GM15510 (cell line): Measurements from ENCODE around the gene PLK2.

Experiments used
- POLR2A ChIP-seq: IDR thresholded peaks from 3 replicates; pipeline ENCODE4 v1.6.1; 2011; ENCODE audit warnings: borderline replicate concordance; ENCODE audit not compliant: insufficient read length; ENCODE audit errors: extremely low read depth

The PLK2 gene

DNA sequence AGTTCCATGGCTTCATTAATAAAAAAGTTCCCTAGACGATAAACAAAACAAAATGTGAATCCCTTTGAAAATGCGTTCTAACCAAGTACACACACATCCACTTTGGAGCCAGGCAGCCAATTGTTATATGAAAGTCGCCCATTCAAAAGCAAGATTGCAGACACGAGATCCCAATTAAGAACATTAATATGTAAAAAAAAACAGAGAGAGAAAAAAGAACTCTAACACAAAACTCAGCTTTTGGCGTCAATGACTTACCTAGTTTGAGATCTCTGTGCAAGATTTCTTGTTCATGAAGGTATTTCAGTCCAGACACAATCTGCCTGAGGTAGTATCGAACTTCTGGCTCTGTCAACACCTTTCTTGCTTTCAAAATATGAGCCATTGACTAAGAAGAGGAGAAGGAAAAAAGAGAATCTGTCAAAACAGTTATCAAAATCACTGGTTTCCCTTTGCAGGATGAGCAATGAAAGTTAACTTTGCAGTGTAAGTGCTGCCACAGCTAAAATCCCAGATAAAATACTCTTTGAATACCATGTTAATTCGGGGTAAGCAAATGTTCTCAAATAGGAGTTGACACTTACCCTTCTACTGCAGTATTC is 1.6 kb downstream of the PLK2 start:
- no peak for TF ChIP-seq POLR2A

DNA sequence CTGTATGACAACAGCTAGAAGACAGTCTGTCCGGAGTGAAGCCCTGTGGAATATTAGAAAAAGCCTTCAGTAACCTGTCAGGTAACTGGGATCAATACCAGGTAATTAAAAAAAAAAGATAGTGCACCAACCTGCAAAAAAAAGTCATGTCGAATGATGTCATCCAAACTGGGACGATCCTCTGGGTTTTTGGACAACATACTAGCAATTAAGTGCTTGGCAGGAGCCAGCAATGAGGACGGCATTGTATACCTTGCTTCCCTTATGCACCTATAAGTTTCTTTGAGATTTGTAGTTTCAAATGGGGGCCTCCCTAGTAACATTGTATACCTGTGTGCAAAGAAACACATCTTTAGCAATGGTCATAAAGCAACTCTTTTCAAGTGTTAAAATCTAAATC is 2.8 kb downstream of the PLK2 start:
- no peak for TF ChIP-seq POLR2A

DNA sequence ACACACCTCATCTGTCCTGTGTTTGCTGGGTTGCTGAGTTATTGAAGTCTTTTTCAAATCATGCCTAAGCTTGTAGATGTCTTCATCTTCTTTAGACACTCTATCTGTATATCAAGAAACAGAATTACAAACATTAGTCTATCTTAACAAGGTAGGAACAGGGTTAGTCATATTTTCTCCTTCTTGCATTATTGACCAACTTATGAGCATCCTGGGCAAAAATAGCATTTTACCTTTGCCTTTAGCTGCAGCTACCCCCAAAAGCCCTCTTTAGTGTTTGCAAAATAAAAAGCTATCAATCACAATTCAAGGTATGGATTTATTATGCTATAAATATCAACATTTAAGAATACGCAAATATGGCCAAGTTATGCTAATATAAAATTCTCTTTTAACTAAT is 3.4 kb downstream of the PLK2 start:
- no peak for TF ChIP-seq POLR2A

DNA sequence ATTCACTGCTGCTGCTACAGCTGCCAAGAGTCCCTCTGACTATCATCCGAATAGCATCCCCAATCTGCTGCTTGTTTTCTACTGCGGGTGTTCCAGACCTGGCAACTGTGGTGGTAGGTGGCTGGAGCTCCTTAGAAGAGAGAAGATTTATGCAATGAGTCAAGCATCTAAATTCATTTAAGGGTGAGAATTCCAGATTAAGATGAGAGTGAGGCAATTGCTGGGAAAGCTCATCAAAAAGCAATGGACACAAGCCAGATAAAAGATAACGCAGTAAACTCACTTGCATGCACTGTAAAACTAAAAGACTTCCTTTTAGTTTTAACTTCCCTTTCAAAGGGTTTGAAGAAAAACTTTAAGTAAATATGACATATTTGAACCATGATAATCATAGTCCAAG is 3.9 kb downstream of the PLK2 start:
- TF ChIP-seq POLR2A, result no peak

DNA sequence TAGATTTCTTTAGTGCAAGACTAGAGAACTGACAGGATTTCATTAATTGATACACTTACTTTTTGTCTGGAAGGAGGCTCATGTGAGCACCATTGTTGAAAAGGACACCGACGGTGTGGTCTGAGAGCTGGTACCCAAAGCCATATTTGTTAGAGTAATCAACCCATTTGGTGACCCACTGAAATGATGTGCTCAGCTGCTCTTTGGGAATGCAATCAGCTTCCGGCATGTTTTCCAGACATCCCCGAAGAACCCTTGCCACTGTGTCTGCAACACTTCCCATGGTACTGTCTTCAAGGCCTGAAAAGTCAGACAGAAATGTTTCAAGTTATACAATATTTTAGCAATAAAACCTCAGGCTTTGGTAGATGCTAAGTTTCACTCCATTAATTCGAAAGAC is 4.4 kb downstream of the PLK2 start:
- no peak for TF ChIP-seq POLR2A

DNA sequence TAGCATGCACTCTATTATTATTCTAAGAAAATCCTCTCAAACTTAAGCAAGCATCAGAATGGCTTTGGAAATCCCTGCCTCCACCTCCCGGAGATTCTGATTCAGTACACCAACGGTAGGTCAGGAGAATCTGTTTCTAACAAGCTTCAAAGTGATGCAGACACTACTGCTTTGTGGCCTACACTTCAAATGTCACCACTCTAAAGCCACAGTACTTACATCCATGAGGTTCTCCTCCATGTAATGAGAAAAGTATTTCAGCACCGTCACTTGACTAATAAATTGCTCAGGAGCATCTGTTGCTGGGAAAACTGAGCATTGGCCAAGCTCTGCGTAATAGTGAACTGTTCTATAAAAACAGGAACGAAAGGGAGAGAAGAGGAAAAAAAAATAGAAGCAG is 4.8 kb downstream of the PLK2 start:
- TF ChIP-seq POLR2A, result no peak

DNA sequence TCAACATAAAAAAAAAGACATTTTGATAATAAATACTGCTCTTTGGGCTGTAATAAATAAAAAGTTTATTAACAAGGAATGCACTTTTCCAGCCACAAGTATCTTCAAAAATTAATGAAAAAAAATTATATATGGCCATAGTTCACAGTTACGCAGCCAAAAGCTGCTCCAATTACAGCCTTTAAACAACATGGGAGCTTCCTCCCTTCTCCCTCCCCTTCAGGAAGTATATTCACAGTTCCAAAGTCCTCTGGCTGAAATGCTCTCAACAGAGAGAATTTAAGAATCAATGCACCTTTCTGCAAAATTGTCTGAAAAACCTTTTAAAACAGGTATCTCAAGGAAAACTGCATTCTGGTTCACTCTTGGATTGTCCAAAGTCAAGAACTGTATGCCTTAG is 5.9 kb downstream of the PLK2 start:
- no peak for TF ChIP-seq POLR2A

DNA sequence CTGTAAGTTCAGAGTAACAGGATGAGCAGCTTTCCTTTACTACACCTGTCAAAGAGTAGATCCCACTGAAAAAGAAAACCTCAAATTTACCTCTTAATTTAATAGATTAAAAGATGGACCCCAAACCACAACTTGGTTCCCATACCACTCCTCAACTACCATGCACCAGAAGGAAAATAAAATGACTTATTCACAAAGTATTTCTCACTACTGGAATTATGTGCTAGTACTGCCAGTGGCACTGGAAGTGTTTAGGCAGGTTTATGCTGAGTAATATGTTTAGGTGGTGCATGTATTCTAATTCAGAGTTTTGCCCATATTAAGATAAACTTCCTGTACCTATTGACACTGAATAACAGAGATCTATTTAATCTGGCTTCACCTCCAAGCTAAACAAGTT is 6.6 kb downstream of the PLK2 start:
- TF ChIP-seq POLR2A, result no peak

DNA sequence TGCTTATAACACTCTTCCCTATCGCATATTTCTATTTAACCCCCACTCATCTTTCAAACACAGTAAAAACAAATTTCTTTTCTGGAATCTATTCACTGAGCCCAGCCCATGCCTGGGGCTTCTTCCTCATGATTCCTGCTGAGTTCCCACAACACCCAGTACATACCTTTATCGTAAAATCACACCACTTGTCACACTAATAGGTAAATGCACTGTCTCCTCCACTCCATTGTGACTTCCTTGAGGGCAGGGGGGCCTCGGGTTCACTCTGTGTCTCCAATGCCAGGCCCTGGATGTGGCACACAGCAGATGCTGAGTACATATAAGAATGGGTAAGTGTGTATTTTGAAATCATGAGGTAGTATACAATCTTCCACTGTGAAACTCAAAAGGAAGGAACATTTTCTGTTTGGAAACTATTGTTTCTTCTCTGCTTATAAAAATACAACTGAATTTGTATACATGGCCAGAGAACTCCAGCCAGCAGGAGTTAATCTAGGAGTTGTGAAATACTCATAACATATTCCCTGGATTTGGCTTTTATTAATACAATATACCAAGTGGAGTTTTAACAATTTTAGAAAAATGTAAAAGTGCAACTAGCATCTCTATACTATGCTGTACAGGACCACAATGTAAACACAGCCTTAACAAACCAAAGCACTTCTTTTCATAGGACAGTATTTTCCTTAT is 7.2 kb downstream of the PLK2 start:
- no peak for TF ChIP-seq POLR2A

DNA sequence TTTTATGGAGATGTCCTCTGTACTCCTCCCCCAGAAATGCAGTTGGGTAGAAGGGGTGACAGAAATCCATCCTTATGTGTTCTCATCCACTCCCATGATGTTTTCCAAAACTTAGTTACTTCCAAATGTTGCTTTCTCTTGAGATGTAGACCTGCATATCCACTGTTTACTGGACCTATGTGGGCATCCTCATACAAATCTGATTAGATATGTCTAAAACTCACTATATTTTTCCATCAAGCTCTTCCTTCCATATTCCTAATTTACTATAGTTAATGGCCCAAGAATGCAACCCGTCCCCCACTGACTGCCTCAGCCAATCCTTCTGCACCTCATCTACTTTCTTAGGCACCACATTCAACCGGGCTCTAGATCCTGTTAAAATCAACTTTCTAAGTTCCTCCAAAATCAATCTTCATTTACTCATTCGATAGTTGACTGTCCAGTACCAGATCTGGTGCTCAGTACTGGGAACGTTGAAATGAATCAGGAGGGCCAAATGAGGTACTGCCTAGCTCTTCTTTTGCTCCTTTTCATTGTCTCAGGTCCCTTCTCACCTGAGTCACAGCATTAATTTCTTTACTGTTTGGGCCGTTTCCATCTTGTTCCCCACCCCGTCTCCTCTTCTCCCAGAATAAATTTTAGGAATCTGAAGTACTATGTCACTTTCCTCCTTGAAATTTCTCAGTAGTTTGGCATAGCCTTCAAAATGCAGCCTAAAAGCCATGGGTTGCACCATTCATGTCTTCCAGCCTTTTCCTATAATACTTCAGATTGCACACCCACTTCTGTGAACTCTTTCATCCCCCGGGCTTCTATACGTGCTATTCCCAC is 7.9 kb downstream of the PLK2 start:
- no peak for TF ChIP-seq POLR2A

DNA sequence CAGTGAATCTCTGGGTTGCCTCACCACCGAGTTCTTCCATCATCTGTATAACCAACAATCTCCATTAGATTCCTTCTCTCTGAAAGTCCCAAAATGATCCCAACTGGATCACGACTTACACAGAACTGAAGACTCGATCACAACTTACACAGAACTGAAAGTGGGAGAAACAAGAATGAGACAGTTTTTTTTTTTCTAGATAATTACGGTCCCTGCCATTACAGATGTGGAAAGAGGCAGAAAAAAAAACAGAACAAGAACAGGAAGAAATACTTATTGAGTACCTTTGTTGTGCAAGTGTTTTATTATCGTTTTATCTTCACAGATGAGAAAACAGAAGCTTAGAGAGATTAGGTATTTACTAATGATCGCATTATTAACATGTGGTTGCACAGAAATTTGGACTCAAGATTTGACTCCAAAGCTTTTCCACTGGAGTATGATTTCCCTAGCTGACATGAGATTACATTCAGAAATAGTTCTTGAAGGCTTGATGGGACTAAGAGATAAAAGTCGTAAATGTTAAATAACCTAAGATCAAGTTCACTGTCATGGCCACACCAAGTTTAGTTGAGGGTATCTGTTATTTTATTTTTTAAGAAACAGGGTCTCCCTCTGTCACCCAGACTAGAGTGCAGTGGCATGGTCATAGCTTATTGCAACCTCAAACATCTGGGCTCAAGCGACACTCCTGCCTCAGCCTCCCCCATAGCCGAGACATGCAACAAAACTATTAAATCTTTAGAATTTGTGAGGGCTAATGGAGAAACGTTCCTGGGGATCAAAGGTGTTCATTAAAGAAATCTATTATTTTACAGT is 8.9 kb downstream of the PLK2 start:
- no peak for TF ChIP-seq POLR2A

DNA sequence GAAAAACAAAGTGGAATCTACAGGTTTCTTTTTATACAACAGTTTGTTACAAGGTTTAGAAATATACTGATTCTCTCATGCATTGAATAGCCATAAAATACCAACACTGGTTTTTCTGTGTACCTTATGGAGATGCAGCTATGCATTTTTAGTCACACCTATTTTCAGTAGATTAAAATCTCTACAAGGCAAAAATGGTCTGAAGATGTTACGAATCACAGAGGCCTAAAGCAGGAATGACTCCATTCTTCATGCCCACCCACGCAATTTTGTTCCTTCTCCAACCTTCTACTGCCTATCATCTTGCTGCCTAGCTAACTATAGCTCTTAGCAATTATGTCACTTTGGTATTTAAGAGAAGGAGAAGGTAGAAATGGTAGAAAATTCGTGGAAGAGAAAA is 9.9 kb downstream of the PLK2 start:
- TF ChIP-seq POLR2A, result no peak

DNA sequence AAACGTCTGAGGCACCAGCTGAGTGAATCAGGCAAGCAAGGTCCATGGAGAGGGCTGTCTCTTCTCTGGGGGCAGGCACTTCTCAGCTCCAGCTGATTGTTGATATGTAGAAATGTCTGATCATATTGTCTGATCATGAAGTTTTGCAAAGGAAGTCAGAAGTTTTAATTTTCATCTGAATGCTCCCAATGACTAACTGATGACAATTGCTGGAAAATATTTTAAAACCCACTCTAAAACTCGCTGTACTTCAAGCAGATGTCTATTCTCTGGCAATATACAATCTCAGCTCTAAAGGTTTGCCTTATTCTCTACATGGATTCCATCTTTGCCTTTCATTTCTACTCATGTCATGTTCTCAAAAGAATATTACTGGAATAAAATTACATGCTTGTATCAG is 12.7 kb downstream of the PLK2 start:
- no peak for TF ChIP-seq POLR2A

DNA sequence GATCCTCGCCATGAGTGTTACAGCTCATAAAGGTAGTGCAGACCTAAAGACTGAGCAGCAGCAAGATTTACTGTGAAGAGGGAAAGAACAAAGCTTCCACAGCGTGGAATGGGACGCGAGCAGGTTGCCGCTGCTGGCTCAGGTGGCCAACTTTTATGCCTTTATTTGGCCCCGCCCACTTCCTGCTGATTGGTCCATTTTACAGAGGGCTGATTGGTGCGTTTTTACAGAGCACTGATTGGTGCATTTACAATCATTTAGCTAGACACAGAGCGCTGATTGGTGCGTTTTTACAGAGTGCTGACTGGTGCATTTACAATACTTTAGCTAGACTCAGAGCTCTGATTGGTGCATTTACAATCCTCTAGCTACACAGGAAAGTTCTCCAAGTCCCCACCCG is 13.9 kb downstream of the PLK2 start:
- TF ChIP-seq POLR2A, result no peak

DNA sequence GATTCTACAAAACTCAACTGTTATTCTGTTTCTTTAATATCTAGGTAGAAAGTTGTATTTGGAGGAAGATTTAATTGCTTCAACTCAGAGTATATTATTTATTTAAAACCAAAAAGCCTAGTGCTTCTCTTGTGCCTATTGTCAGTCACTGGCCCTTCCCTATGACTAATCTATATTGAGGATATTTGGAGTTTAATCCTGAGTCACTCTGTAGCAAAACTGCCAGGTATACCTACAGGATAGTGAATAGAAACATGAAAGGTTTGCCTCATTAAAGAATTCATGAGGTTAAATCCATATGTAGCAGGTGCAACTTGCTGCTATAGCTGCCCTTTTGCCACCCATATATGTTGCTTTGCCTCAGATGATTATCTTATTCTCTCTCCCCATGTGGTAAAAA is 15.1 kb downstream of the PLK2 start:
- no peak for TF ChIP-seq POLR2A
